HG03571 (cell line): ENCODE results near the gene SERGEF.

Experiments used
- ATAC-seq: cut with Tn5 transposase; IDR thresholded peaks from one replicate; pipeline ENCODE4 v1.9.1; 2021; ENCODE audit not compliant: unreplicated experiment

The SERGEF gene

GRCh38 chr11:17772704-17773600 lies 239.9 kb downstream of the SERGEF start:
- no peak for ATAC-seq

GRCh38 chr11:17771841-17772401 lies 240.9 kb downstream of the SERGEF start:
- ATAC-seq: no peak

- no peak for ATAC-seq
Measured at GRCh38 chr11:17771415-17771814, 241.4 kb downstream of the SERGEF start.

- ATAC-seq: no peak
Measured at GRCh38 chr11:17770917-17771316, 241.9 kb downstream of the SERGEF start.

GRCh38 chr11:17770048-17770652 lies 242.7 kb downstream of the SERGEF start:
- ATAC-seq: no peak

GRCh38 chr11:17769218-17769617 lies 243.6 kb downstream of the SERGEF start:
- no peak for ATAC-seq

GRCh38 chr11:17768547-17768946 lies 244.3 kb downstream of the SERGEF start:
- ATAC-seq: no peak

GRCh38 chr11:17767914-17768313 lies 244.9 kb downstream of the SERGEF start:
- ATAC-seq: no peak

- ATAC-seq: no peak
Measured at GRCh38 chr11:17767301-17767885, 245.5 kb downstream of the SERGEF start.

- ATAC-seq: no peak
Measured at GRCh38 chr11:17766590-17766989, 246.3 kb downstream of the SERGEF start.

- no peak for ATAC-seq
Measured at GRCh38 chr11:17766073-17766359, 246.8 kb downstream of the SERGEF start.

GRCh38 chr11:17765356-17766072 lies 247.3 kb downstream of the SERGEF start:
- ATAC-seq: no peak

- ATAC-seq: no peak
Measured at GRCh38 chr11:17764446-17765218, 248.2 kb downstream of the SERGEF start.

- ATAC-seq: no peak
Measured at GRCh38 chr11:17763703-17764102, 249.1 kb downstream of the SERGEF start.

GRCh38 chr11:17763244-17763643 lies 249.6 kb downstream of the SERGEF start:
- no peak for ATAC-seq

GRCh38 chr11:17762309-17762974 lies 250.4 kb downstream of the SERGEF start:
- ATAC-seq: no peak

- ATAC-seq: no peak
Measured at GRCh38 chr11:17760102-17761029, 252.5 kb downstream of the SERGEF start.

GRCh38 chr11:17755891-17756290 lies 257.0 kb downstream of the SERGEF start:
- no peak for ATAC-seq

GRCh38 chr11:17753641-17754040 lies 259.2 kb downstream of the SERGEF start:
- ATAC-seq: no peak
